Endodermal cell (in vitro differentiated cells): ENCODE measurements around the gene SSBP2. TPM values are rescaled to one million over a fixed set of nuclear protein-coding genes. Genes with fewer than 3 reads are reported as not detected.
"Not testable (repeated sequence)": the region's sequence is repeated elsewhere in the genome, so short reads cannot be mapped to it uniquely, and the experiment has no call there.

Source experiments
- DNase-seq: peaks from one replicate; pipeline ENCODE4 v3.0.0-alpha.2; 2017
- H3K27ac ChIP-seq: 2 replicates; pipeline ENCODE4 v1.5.1; 2013; ENCODE audit warnings: mild to moderate bottlenecking, low read depth, low read length, moderate library complexity
- H3K27me3 ChIP-seq: 2 replicates; pipeline ENCODE4 v1.6.1; 2013; ENCODE audit warnings: mild to moderate bottlenecking, low read length, moderate library complexity; ENCODE audit not compliant: insufficient read depth, control insufficient read depth, poor library complexity, severe bottlenecking
- H3K36me3 ChIP-seq: 2 replicates; pipeline ENCODE4 v1.7.0; 2013; ENCODE audit warnings: mild to moderate bottlenecking, low read length, moderate library complexity; ENCODE audit not compliant: control insufficient read depth, insufficient read depth
- H3K4me1 ChIP-seq: one replicate; pipeline ENCODE4 v1.7.0; 2013; ENCODE audit warnings: low read length; ENCODE audit not compliant: control insufficient read depth, insufficient read depth
- H3K4me3 ChIP-seq: 2 replicates; pipeline ENCODE4 v1.5.1; 2013; ENCODE audit warnings: mild to moderate bottlenecking, low read length, moderate library complexity
- H3K9ac ChIP-seq: 2 replicates; pipeline ENCODE4 v1.6.1; 2013; ENCODE audit warnings: mild to moderate bottlenecking, low read length, moderate library complexity; ENCODE audit not compliant: poor library complexity, severe bottlenecking; ENCODE audit errors: extremely low read depth
- H3K9me3 ChIP-seq: 2 replicates; pipeline ENCODE4 v1.6.1; 2013; ENCODE audit warnings: mild to moderate bottlenecking, low read length, moderate library complexity; ENCODE audit not compliant: control insufficient read depth
- H3K27ac Mint-ChIP-seq: 2 replicates; pipeline ENCODE4 v1.8.0; 2020; ENCODE audit warnings: mixed read lengths
- H3K27me3 Mint-ChIP-seq: 2 replicates; pipeline ENCODE4 v1.8.0; 2021; ENCODE audit warnings: mild to moderate bottlenecking, mixed read lengths; ENCODE audit not compliant: insufficient read depth
- H3K36me3 Mint-ChIP-seq: 2 replicates; pipeline ENCODE4 v1.8.0; 2020; ENCODE audit warnings: low read depth, mixed read lengths
- H3K4me1 Mint-ChIP-seq: 2 replicates; pipeline ENCODE4 v1.8.0; 2020; ENCODE audit warnings: mixed read lengths
- H3K4me3 Mint-ChIP-seq: 2 replicates; pipeline ENCODE4 v1.8.0; 2020; ENCODE audit warnings: mild to moderate bottlenecking, moderate library complexity, mixed read lengths
- H3K9me3 Mint-ChIP-seq: 2 replicates; pipeline ENCODE4 v1.8.0; 2020; ENCODE audit warnings: mild to moderate bottlenecking, mixed read lengths
- WGBS, 2 experiments: methylation state at CpG; one replicate each; pipeline versions ENCODE4 v1.1.5 to v1.1.7; 2013; ENCODE audit warnings: missing lambda C conversion rate in 2 of 2, mixed read lengths in 1 of 2; ENCODE audit not compliant: insufficient coverage in 1 of 2, insufficient read length in 1 of 2; 5-methylcytosine and 5-hydroxymethylcytosine counted together
- total RNA-seq, 2 donors: library from RNA; stranded (reverse); fragmentation: NEBNext Ultra II Directional in 1 of 2; extraction: Animal tissue kit (Norgen Biotek cat#: 25700) in 1 of 2; gene quantifications; 2 replicates in 1 of 2; 3 replicates in 1 of 2; pipeline ENCODE4 v1.2.1, GENCODE V29; 2021
- TF ChIP-seq, protein P1 (sequence below): fragments of 200-600 bp; sonication (generic); conservative IDR thresholded peaks from 2 replicates; pipeline ENCODE4 v1.5.0; 2021; ENCODE audit warnings: antibody characterized with exemption, mild to moderate bottlenecking

SSBP2 gene
- total RNA-seq, 2 donors from 2014 or later, result 27.5 to 30.2 TPM

DNA sequence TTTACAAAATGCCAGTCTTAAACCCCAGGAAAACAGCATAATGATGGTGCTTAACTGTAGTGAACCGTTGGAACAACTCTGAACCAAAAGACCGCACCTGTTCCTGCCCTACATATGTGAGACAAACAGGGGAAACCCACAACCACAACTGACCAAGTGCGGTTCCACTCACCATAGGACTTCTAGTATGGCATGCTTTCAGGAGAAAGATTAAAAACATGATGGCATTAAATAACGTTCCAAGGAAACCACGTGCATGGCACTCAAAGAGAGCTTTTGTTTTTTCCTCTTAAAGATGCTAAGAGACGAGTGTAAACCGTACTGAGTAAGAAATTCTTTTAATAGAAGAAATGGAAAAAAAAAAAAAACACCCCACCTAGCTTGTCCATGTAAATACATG lies 119.8 kb downstream of the SSBP2 start:
- WGBS, 2 experiments, result 91 to 95% methylated on average over 5 of the region's 7 CpGs

GRCh38 chr5:81630684-81631083 lies 120.2 kb downstream of the SSBP2 start:
- H3K4me1 ChIP-seq, result peaks cover 2% of the 10 kb centered on the region
- H3K9me3 ChIP-seq, result no peaks in the 10 kb centered on the region
- no peaks in the 10 kb centered on the region for H3K9me3 Mint-ChIP-seq
- H3K9ac ChIP-seq, result no peak overlapping the region
- no peak overlapping the region for H3K27ac ChIP-seq
- no peaks in the 10 kb centered on the region for H3K36me3 Mint-ChIP-seq
- H3K4me3 ChIP-seq, result no peak overlapping the region
- no peaks in the 10 kb centered on the region for H3K27me3 Mint-ChIP-seq
- H3K36me3 ChIP-seq, result no peaks in the 10 kb centered on the region
- TF ChIP-seq, protein P1, sequence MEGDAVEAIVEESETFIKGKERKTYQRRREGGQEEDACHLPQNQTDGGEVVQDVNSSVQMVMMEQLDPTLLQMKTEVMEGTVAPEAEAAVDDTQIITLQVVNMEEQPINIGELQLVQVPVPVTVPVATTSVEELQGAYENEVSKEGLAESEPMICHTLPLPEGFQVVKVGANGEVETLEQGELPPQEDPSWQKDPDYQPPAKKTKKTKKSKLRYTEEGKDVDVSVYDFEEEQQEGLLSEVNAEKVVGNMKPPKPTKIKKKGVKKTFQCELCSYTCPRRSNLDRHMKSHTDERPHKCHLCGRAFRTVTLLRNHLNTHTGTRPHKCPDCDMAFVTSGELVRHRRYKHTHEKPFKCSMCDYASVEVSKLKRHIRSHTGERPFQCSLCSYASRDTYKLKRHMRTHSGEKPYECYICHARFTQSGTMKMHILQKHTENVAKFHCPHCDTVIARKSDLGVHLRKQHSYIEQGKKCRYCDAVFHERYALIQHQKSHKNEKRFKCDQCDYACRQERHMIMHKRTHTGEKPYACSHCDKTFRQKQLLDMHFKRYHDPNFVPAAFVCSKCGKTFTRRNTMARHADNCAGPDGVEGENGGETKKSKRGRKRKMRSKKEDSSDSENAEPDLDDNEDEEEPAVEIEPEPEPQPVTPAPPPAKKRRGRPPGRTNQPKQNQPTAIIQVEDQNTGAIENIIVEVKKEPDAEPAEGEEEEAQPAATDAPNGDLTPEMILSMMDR, result no peak
- peaks cover 1% of the 10 kb centered on the region for H3K4me1 Mint-ChIP-seq
- H3K27me3 ChIP-seq, result no peaks in the 10 kb centered on the region
- no peak for DNase-seq
- H3K27ac Mint-ChIP-seq, result no peak overlapping the region
- H3K4me3 Mint-ChIP-seq, result no peak overlapping the region
- WGBS, 2 experiments, result 92% methylated on average over 2 of the region's 2 CpGs; no CpG with 5 or more reads in 1 of the 2 experiments

More for the DNA sequence above, 119.8 kb downstream of the SSBP2 start:
- peaks cover 2% of the 10 kb centered on the region for H3K4me1 ChIP-seq
- H3K9ac ChIP-seq, result no peak overlapping the region
- no peaks in the 10 kb centered on the region for H3K9me3 Mint-ChIP-seq
- DNase-seq, result no peak
- H3K27me3 ChIP-seq, result no peaks in the 10 kb centered on the region
- H3K4me1 Mint-ChIP-seq, result peaks cover 1% of the 10 kb centered on the region
- H3K9me3 ChIP-seq, result no peaks in the 10 kb centered on the region
- no peaks in the 10 kb centered on the region for H3K36me3 ChIP-seq
- H3K36me3 Mint-ChIP-seq, result no peaks in the 10 kb centered on the region
- H3K4me3 Mint-ChIP-seq, result no peak overlapping the region
- H3K27ac Mint-ChIP-seq, result no peak overlapping the region
- H3K4me3 ChIP-seq, result no peak overlapping the region
- TF ChIP-seq, protein P1, result no peak
- no peak overlapping the region for H3K27ac ChIP-seq
- H3K27me3 Mint-ChIP-seq, result no peaks in the 10 kb centered on the region

DNA sequence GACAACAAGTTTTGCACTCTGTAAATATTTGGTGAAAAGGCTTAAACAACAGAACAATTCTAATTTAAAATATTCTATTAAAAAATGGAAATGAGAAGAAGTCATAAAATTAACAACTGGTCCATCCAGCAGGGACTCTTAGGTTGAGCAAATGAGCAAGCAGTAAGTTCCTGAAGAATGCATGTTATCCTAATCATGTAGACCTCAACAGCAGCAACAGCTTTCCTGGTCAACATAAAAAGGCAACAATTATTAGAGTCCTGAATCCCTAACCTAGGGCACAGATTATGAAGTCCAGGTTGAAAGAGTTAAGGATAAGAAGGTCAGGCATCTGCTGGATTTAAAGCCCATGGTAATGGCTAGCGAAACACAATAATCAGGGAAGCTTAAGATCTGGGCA lies 120.9 kb downstream of the SSBP2 start:
- Histone ChIP-seq H3K4me3 (no peak overlapping the region), H3K27ac (no peak overlapping the region), H3K36me3 (no peaks in the 10 kb centered on the region), H3K4me1 (peaks cover 2% of the 10 kb centered on the region), H3K9me3 (no peaks in the 10 kb centered on the region), H3K9ac (no peak overlapping the region), H3K27me3 (no peaks in the 10 kb centered on the region)
- Mint-ChIP-seq H3K27me3 (no peaks in the 10 kb centered on the region), H3K9me3 (no peaks in the 10 kb centered on the region), H3K27ac (no peak overlapping the region), H3K4me3 (no peak overlapping the region), H3K4me1 (peaks cover 1% of the 10 kb centered on the region), H3K36me3 (no peaks in the 10 kb centered on the region)
- WGBS, 2 experiments, result 95 to 100% methylated on average over 1 of the region's 1 CpG
- TF ChIP-seq, protein P1, result no peak
- no peak for DNase-seq

DNA sequence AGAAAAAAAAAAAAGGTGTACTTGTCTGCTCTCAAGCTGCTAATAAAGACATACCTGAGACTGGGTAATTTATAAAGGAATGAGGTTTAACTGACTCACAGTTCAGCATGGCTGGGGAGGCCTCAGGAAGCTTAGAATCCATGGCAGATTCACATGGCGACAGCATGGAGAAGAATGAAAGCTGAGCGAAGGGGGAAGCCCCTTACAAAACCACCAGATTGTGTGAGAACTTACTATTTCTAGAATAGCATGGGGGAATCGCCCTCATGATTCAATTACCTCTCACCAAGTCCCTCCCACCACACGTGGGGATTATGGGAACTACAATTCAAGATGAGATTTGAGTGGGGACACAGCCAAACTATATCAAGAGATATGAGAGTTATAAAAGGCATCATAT lies 122.8 kb downstream of the SSBP2 start:
- 95% methylated on average over 4 of the region's 4 CpGs; no CpG with 5 or more reads in 1 of the 2 experiments for WGBS, 2 experiments
- not testable (repeated sequence) for H3K9ac ChIP-seq, H3K27me3 Mint-ChIP-seq, H3K4me1 ChIP-seq, H3K27ac Mint-ChIP-seq, H3K9me3 ChIP-seq, H3K36me3 ChIP-seq, H3K4me3 Mint-ChIP-seq, H3K27me3 ChIP-seq, H3K9me3 Mint-ChIP-seq, H3K4me3 ChIP-seq, H3K4me1 Mint-ChIP-seq, H3K36me3 Mint-ChIP-seq, H3K27ac ChIP-seq, DNase-seq
